ENCODE measurements around the gene GRAMD2B. TPM values are rescaled to one million over a fixed set of nuclear protein-coding genes. Genes with fewer than 3 reads are reported as not detected.

GRAMD2B gene
- total and polyA plus RNA-seq, 2 of the 8 experiments (the other 6 are each of a cell fraction or from before 2014, with no cell fraction given): 6.4 to 9.4 TPM

DNA sequence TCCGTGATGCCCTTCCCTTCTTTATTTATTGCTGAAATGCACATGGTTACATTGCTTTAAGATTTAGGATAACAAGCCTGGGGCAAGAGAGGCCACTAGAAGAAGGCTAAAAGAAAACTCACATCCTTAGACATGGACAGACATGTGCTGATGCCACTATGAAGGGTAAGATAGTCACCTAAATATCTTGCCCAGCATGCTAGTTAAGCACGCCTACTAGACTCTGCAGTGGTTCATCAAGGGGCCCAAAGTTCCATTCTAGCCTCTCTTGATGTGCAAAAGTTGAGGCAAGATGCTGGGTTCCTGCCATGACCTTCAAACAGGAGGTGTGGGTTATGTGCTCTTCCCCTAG is 49.3 kb downstream of the GRAMD2B start (continued):
- no peak for TF ChIP-seq SIX5 (IDR thresholded peaks at IDR 0.05; ENCODE audit: low read depth, low read length)

All from H1 (cell line).